Measurements from ENCODE around the gene MKNK1.

The MKNK1 gene

DNA sequence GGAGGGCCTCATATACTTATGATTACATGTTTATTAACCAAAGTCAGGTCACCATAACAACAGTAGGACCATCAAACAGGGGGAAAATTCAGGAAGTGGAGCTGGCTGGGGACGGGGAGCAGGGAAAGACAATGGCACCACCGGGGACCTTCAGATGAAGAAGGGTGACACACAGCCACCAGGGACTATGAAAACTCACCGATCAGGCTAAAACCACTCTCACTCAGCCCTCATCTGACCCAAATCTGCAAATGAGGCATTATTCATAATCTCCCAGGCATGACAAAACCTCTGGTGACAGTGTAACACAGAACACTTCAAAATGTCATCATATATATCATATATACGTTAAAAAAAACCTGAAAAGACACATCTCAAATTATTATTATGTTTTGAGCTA lies 11.2 kb downstream of the MKNK1 start:
- no peaks in the 10 kb centered on the region for H3K27me3 ChIP-seq (ENCODE audit: insufficient read depth, poor library complexity, severe bottlenecking)
- ATAC-seq (ENCODE audit: low read depth) (no peak), DNase-seq (ENCODE audit: low spot score) (no peak)
- no peaks in the 10 kb centered on the region for H3K9me3 ChIP-seq (ENCODE audit: severe bottlenecking)
- no peak for TF ChIP-seq CTCF (IDR thresholded peaks at IDR 0.05; ENCODE audit: poor library complexity, severe bottlenecking)
- no peak overlapping the region for H3K27ac ChIP-seq (ENCODE audit: poor library complexity, severe bottlenecking)
- no peak overlapping the region for H3K4me3 ChIP-seq (ENCODE audit: severe bottlenecking)
- peaks cover 34% of the 10 kb centered on the region for H3K36me3 ChIP-seq (ENCODE audit: low read depth)
- H3K4me1 ChIP-seq (ENCODE audit: insufficient read depth, poor library complexity, severe bottlenecking): no peaks in the 10 kb centered on the region

DNA sequence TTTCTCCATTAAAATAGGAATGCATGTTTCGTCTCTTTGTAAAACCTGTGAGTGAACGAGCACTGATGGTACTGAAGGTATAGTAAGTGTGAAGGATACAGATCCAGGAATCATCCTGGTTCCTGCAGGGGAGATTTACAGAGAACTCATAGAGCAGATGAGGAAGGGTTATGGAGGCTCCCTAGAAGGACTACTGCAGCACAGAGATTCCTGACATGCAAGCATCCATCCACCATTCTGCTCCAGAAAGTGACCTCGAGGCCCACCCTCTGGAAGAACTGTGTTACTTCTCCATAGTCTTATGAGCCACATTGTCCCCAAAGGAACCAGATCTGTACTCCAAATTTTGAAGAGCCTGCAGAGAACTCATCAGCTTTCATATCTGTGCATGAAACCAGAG lies 14.5 kb downstream of the MKNK1 start:
- ATAC-seq (ENCODE audit: low read depth) (no peak), DNase-seq (ENCODE audit: low spot score) (no peak)
- Histone ChIP-seq H3K27ac (ENCODE audit: poor library complexity, severe bottlenecking) (no peak overlapping the region), H3K4me3 (ENCODE audit: severe bottlenecking) (no peak overlapping the region), H3K27me3 (ENCODE audit: insufficient read depth, poor library complexity, severe bottlenecking) (no peaks in the 10 kb centered on the region), H3K36me3 (ENCODE audit: low read depth) (peaks cover 34% of the 10 kb centered on the region), H3K4me1 (ENCODE audit: insufficient read depth, poor library complexity, severe bottlenecking) (no peaks in the 10 kb centered on the region), H3K9me3 (ENCODE audit: severe bottlenecking) (no peaks in the 10 kb centered on the region)
- no peak for TF ChIP-seq CTCF (IDR thresholded peaks at IDR 0.05; ENCODE audit: poor library complexity, severe bottlenecking)

GRCh38 chr1:46587069-46587468 lies 17.0 kb downstream of the MKNK1 start:
- ATAC-seq (ENCODE audit: low read depth) (no peak), DNase-seq (ENCODE audit: low spot score) (no peak)
- H3K4me3 ChIP-seq (ENCODE audit: severe bottlenecking): no peak overlapping the region
- peaks cover 22% of the 10 kb centered on the region for H3K36me3 ChIP-seq (ENCODE audit: low read depth)
- no peak overlapping the region for H3K27ac ChIP-seq (ENCODE audit: poor library complexity, severe bottlenecking)
- no peaks in the 10 kb centered on the region for H3K9me3 ChIP-seq (ENCODE audit: severe bottlenecking)
- H3K27me3 ChIP-seq (ENCODE audit: insufficient read depth, poor library complexity, severe bottlenecking): no peaks in the 10 kb centered on the region
- TF ChIP-seq CTCF (IDR thresholded peaks at IDR 0.05; ENCODE audit: poor library complexity, severe bottlenecking): no peak
- no peaks in the 10 kb centered on the region for H3K4me1 ChIP-seq (ENCODE audit: insufficient read depth, poor library complexity, severe bottlenecking)

- DNase-seq (ENCODE audit: low spot score) (no peak), ATAC-seq (ENCODE audit: low read depth) (no peak)
- Histone ChIP-seq H3K4me1 (ENCODE audit: insufficient read depth, poor library complexity, severe bottlenecking) (no peaks in the 10 kb centered on the region), H3K4me3 (ENCODE audit: severe bottlenecking) (no peak overlapping the region), H3K9me3 (ENCODE audit: severe bottlenecking) (no peaks in the 10 kb centered on the region), H3K27ac (ENCODE audit: poor library complexity, severe bottlenecking) (no peak overlapping the region), H3K36me3 (ENCODE audit: low read depth) (peaks cover 20% of the 10 kb centered on the region), H3K27me3 (ENCODE audit: insufficient read depth, poor library complexity, severe bottlenecking) (no peaks in the 10 kb centered on the region)
- no peak for TF ChIP-seq CTCF (IDR thresholded peaks at IDR 0.05; ENCODE audit: poor library complexity, severe bottlenecking)
These were observed 18.6 kb downstream of the MKNK1 start for GRCh38 chr1:46585312-46585938.

DNA sequence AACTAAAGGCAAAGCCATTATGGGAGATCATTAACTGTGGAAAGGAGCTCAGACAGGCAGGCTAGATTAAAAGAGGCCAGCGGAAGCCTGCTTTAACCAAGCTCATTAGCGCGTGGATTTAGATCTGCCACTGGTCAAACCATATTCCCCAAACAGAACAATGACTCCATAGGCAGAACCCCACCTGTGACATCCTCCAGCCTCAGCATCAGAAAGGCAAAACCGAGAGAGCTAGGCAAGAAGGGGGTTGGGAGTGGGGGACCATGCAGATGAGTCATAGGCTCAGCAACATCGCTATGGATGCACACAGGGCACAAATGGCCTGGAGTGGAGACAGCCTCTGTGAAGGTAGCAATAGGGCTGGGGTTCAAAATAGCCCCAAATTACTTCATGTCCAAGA lies 20.6 kb downstream of the MKNK1 start:
- H3K36me3 ChIP-seq (ENCODE audit: low read depth): peaks cover 20% of the 10 kb centered on the region
- no peak for ATAC-seq (ENCODE audit: low read depth)

More for the DNA sequence above, 20.6 kb downstream of the MKNK1 start:
- Histone ChIP-seq H3K9me3 (ENCODE audit: severe bottlenecking) (no peaks in the 10 kb centered on the region), H3K4me3 (ENCODE audit: severe bottlenecking) (no peak overlapping the region), H3K4me1 (ENCODE audit: insufficient read depth, poor library complexity, severe bottlenecking) (no peaks in the 10 kb centered on the region), H3K27ac (ENCODE audit: poor library complexity, severe bottlenecking) (no peak overlapping the region), H3K27me3 (ENCODE audit: insufficient read depth, poor library complexity, severe bottlenecking) (no peaks in the 10 kb centered on the region)
- TF ChIP-seq CTCF (IDR thresholded peaks at IDR 0.05; ENCODE audit: poor library complexity, severe bottlenecking): no peak
- DNase-seq (ENCODE audit: low spot score): no peak

Measured in RWPE2 (cell line).